Hepatocyte (in vitro differentiated cells): Measurements from ENCODE around the gene DDIT3.

Source experiments
- CTCF ChIP-seq: fragments of 200-600 bp; sonication (generic); IDR thresholded peaks from 2 replicates; pipeline ENCODE4 v1.5.1; 2016; ENCODE audit warnings: antibody characterized with exemption, mild to moderate bottlenecking; ENCODE audit not compliant: poor library complexity
- EZH2 ChIP-seq: fragments of 200-600 bp; sonication (generic); IDR thresholded peaks from 2 replicates; pipeline ENCODE4 v1.6.1; 2016; ENCODE audit warnings: antibody characterized with exemption, mild to moderate bottlenecking, borderline replicate concordance
- EZH2phosphoT487 ChIP-seq: fragments of 200-600 bp; sonication (generic); IDR thresholded peaks from one replicate; pipeline ENCODE4 v1.6.1; 2018; ENCODE audit warnings: antibody characterized with exemption, mild to moderate bottlenecking, low read depth, moderate library complexity; ENCODE audit not compliant: unreplicated experiment, severe bottlenecking

GRCh38 chr12:57514720-57515407 is 5.5 kb downstream of the DDIT3 start:
- TF ChIP-seq CTCF (no peak), EZH2 (no peak), EZH2phosphoT487 (no peak)
